IMR-90 (cell line): ENCODE results near the gene FNDC3B. TPM values are rescaled to one million over a fixed set of nuclear protein-coding genes. Genes with fewer than 3 reads are reported as not detected.
A peak's percentile ranks its signal among the peaks of the same experiment; 100 is the strongest.

ENCODE experiments used
- ATAC-seq: fragments of 200-7000 bp; cut with Tn5 transposase; 2 replicates; pipeline ENCODE4 v1.9.1; 2020; ENCODE audit warnings: low read depth, mild to moderate bottlenecking, moderate library complexity
- BruUV-seq: library from RNA; stranded (reverse); fragments of 400-500 nt; replicated peaks from 2 replicates; lab custom pipeline; 2021; lab: Mats Ljungman, UMichigan
- CTCF ChIA-PET: fragments of 300-600 bp; formaldehyde crosslinking; extraction: SDS; loops from one replicate; lab custom pipeline; 2021; ENCODE audit warnings: antibody characterized with exemption; lab: Yijun Ruan, JAX
- POLR2A ChIA-PET: fragments of 300-600 bp; sonication (Branson Sonifier 250); formaldehyde crosslinking; loops from one replicate; lab custom pipeline; 2022; ENCODE audit warnings: antibody characterized with exemption; ENCODE audit not compliant: unreplicated experiment; lab: Charles Lee
- DNase-seq: peaks from one replicate; pipeline ENCODE4 v3.0.0; 2013
- H2AFZ ChIP-seq: replicated peaks from 2 replicates; pipeline ENCODE3; 2013; ENCODE audit warnings: low read length, mild to moderate bottlenecking; ENCODE audit not compliant: poor library complexity
- H2AK5ac ChIP-seq: 2 replicates; pipeline ENCODE4 v1.6.1; 2013; ENCODE audit warnings: low read depth, low read length, inconsistent platforms
- H2AK9ac ChIP-seq: replicated peaks from 2 replicates; pipeline ENCODE3; 2013; ENCODE audit warnings: mild to moderate bottlenecking, low read depth, low read length, moderate library complexity; ENCODE audit not compliant: poor library complexity
- H2BK120ac ChIP-seq: 2 replicates; pipeline ENCODE4 v1.6.1; 2013; ENCODE audit warnings: low read depth, low read length, inconsistent platforms
- H2BK15ac ChIP-seq: 3 replicates; pipeline ENCODE4 v1.6.1; 2013; ENCODE audit warnings: low read depth, low read length, inconsistent platforms
- H2BK20ac ChIP-seq: 2 replicates; pipeline ENCODE4 v1.6.1; 2013; ENCODE audit warnings: low read depth, mild to moderate bottlenecking, inconsistent platforms, low read length, moderate library complexity
- H2BK5ac ChIP-seq: 2 replicates; pipeline ENCODE4 v1.6.1; 2013; ENCODE audit warnings: mild to moderate bottlenecking, low read depth, low read length, inconsistent platforms; ENCODE audit not compliant: poor library complexity, severe bottlenecking
- H3K14ac ChIP-seq: replicated peaks from 2 replicates; pipeline ENCODE4 v1.6.1; 2013; ENCODE audit warnings: low read depth, low read length, inconsistent platforms
- H3K18ac ChIP-seq: 2 replicates; pipeline ENCODE4 v1.6.1; 2013; ENCODE audit warnings: low read depth, low read length, control low read depth
- H3K23ac ChIP-seq: 2 replicates; pipeline ENCODE4 v1.6.1; 2013; ENCODE audit warnings: low read depth, low read length, inconsistent platforms
- H3K27ac ChIP-seq: 2 replicates; pipeline ENCODE4 v1.5.1; 2013; ENCODE audit warnings: mild to moderate bottlenecking, control low read depth, low read length; ENCODE audit not compliant: insufficient read depth
- H3K27me3 ChIP-seq: 2 replicates; pipeline ENCODE4 v1.6.1; 2013; ENCODE audit warnings: low read length; ENCODE audit not compliant: control insufficient read depth, insufficient read depth
- H3K36me3 ChIP-seq: 2 replicates; pipeline ENCODE4 v1.6.1; 2013; ENCODE audit warnings: low read length, mixed read lengths; ENCODE audit not compliant: control insufficient read depth, insufficient read depth
- H3K4ac ChIP-seq: 2 replicates; pipeline ENCODE4 v1.6.1; 2013; ENCODE audit warnings: low read depth, low read length, inconsistent platforms
- H3K4me1 ChIP-seq: 2 replicates; pipeline ENCODE4 v1.6.1; 2013; ENCODE audit warnings: low read length, mixed read lengths; ENCODE audit not compliant: control insufficient read depth, insufficient read depth
- H3K4me2 ChIP-seq: 2 replicates; pipeline ENCODE4 v1.6.1; 2013; ENCODE audit warnings: low read depth, mild to moderate bottlenecking, control low read depth, low read length, moderate library complexity
- H3K4me3 ChIP-seq: 2 replicates; pipeline ENCODE4 v1.5.1; 2013; ENCODE audit warnings: low read depth, mild to moderate bottlenecking, control low read depth, low read length, moderate library complexity; ENCODE audit not compliant: insufficient read depth
- H3K56ac ChIP-seq: 2 replicates; pipeline ENCODE4 v1.6.1; 2013; ENCODE audit warnings: low read length, inconsistent platforms; ENCODE audit not compliant: insufficient read depth; ENCODE audit errors: extremely low read depth
- H3K79me1 ChIP-seq, 2 experiments: 2 replicates each; pipeline ENCODE4 v1.6.1; 2013; ENCODE audit warnings: low read length in 2 of 2, inconsistent platforms in 1 of 2, low read depth in 1 of 2
- H3K9ac ChIP-seq: 2 replicates; pipeline ENCODE4 v1.6.1; 2013; ENCODE audit warnings: low read depth, low read length, control low read depth
- H3K9me1 ChIP-seq: 2 replicates; pipeline ENCODE4 v1.6.1; 2013; ENCODE audit warnings: low read length, inconsistent platforms; ENCODE audit not compliant: insufficient read depth
- H3K9me3 ChIP-seq: 2 replicates; pipeline ENCODE4 v1.6.1; 2013; ENCODE audit warnings: low read length; ENCODE audit not compliant: control insufficient read depth, insufficient read depth
- H4K20me1 ChIP-seq: 2 replicates; pipeline ENCODE4 v1.6.1; 2013; ENCODE audit warnings: low read length, inconsistent platforms; ENCODE audit not compliant: insufficient read depth
- H4K5ac ChIP-seq: 2 replicates; pipeline ENCODE4 v1.6.1; 2013; ENCODE audit warnings: mild to moderate bottlenecking, low read depth, low read length, control low read depth
- H4K8ac ChIP-seq, 2 experiments: 2 replicates each; pipeline ENCODE4 v1.6.1; 2013; ENCODE audit warnings: low read depth in 2 of 2, low read length in 2 of 2, control low read depth in 1 of 2, inconsistent platforms in 1 of 2
- H4K91ac ChIP-seq: 2 replicates; pipeline ENCODE4 v1.6.1; 2013; ENCODE audit warnings: low read depth, low read length, inconsistent platforms; ENCODE audit not compliant: insufficient read depth
- CEBPB ChIP-seq: IDR thresholded peaks from 2 replicates; pipeline ENCODE4 v1.6.1; 2012; ENCODE audit warnings: low read depth, low read length, improper control_type of control experiment
- MAZ ChIP-seq: IDR thresholded peaks from 2 replicates; pipeline ENCODE4 v1.6.1; 2012; ENCODE audit warnings: low read depth, mild to moderate bottlenecking, low read length, improper control_type of control experiment, moderate library complexity, borderline replicate concordance
- POLR2A ChIP-seq: IDR thresholded peaks from 2 replicates; pipeline ENCODE4 v1.6.1; 2012; ENCODE audit warnings: mild to moderate bottlenecking, low read depth, low read length
- WGBS, 2 experiments: methylation state at CpG; one replicate each; pipeline versions ENCODE4 v1.1.5 to v1.1.7; 2013; ENCODE audit warnings: missing lambda C conversion rate in 2 of 2; ENCODE audit not compliant: insufficient read length in 1 of 2; ENCODE audit errors: extremely low coverage in 2 of 2; 5-methylcytosine and 5-hydroxymethylcytosine counted together
- dilution Hi-C: fragments of 300-500 bp; cut with HindIII; formaldehyde crosslinking; loops from one replicate; pipeline ENCODE4 v1.14.3; 2018; ENCODE audit warnings: low sequenced_read_pairs; ENCODE audit not compliant: unreplicated experiment
- in situ Hi-C: fragments of 300-500 bp; cut with MboI; formaldehyde crosslinking; loops from 3 replicates; pipeline ENCODE4 v1.14.3; 2019; ENCODE audit warnings: low sequenced_read_pairs, inconsistent platforms, mixed read lengths
- intact Hi-C: fragments of 100-400 bp; cut with micrococcal nuclease; formaldehyde crosslinking; loops from 2 replicates; pipeline ENCODE4 v1.10.0; 2022
- polyA plus RNA-seq, 3 experiments: library from polyadenylated mRNA; depleted of rRNA; stranded (reverse); fragments of >200 nt; gene quantifications; 2 replicates each; pipeline ENCODE4 v1.2.3, GENCODE V29; 2012; ENCODE audit warnings: low replicate concordance in 1 of 3
- total RNA-seq: library from RNA; depleted of rRNA; stranded (reverse); fragments of >200 nt; gene quantifications from 2 replicates; pipeline ENCODE4 v1.2.3, GENCODE V29; 2012

FNDC3B gene
- total and polyA plus RNA-seq, 2 of the 4 experiments (the other 2 are of a cell fraction): 23.9 to 150 TPM

- H3K4me3 ChIP-seq: no peak overlapping the region
- no TSS peak for BruUV-seq
- no peak overlapping the region for H3K4me2 ChIP-seq
- no peak overlapping the region for H4K91ac ChIP-seq
- H3K27ac ChIP-seq: no peak overlapping the region
- H3K36me3 ChIP-seq: peaks cover 29% of the 10 kb centered on the region
- no peak overlapping the region for H3K4ac ChIP-seq
- intact Hi-C loops (no loop called here), in situ Hi-C loops (no loop called here), dilution Hi-C loops (no loop called here)
- no peak overlapping the region for H2BK20ac ChIP-seq
- peaks cover 23% of the 10 kb centered on the region for H3K4me1 ChIP-seq
- no peak overlapping the region for H2BK15ac ChIP-seq
- H4K5ac ChIP-seq: no peak overlapping the region
- DNase-seq: peak; percentile 30
- H2BK120ac ChIP-seq: no peak overlapping the region
- no peak; the same call in 1 of the 2 replicates for ATAC-seq
- no peak overlapping the region for H3K56ac ChIP-seq
- peaks cover 41 to 65% of the 10 kb centered on the region in 2 experiments for H3K79me1 ChIP-seq
- H2AFZ ChIP-seq: no peak overlapping the region
- no peak overlapping the region for H2AK5ac ChIP-seq
- no CpG with 5 or more reads among the region's 2 CpGs for WGBS, 2 experiments
- TF ChIP-seq CEBPB: peak; percentile 58; the same call in 1 of the 2 replicates
- no peak for TF ChIP-seq POLR2A
- no peak for TF ChIP-seq MAZ
- no peak overlapping the region for H3K14ac ChIP-seq
- H3K18ac ChIP-seq: no peak overlapping the region
- H3K9me1 ChIP-seq: peaks cover 16% of the 10 kb centered on the region
- no peak overlapping the region for H3K23ac ChIP-seq
- CTCF ChIA-PET: no interaction called here
- no peak overlapping the region for H3K9ac ChIP-seq
- no peak overlapping the region for H4K8ac ChIP-seq
- H3K27me3 ChIP-seq: no peaks in the 10 kb centered on the region
- H4K20me1 ChIP-seq: peaks cover 16% of the 10 kb centered on the region
- no peak overlapping the region for H2BK5ac ChIP-seq
- H2AK9ac ChIP-seq: no peak overlapping the region
- H3K9me3 ChIP-seq: no peaks in the 10 kb centered on the region
- POLR2A ChIA-PET: no interaction called here
Observed at GRCh38 chr3:172260381-172260780, 221.0 kb downstream of the FNDC3B start.
